G401.6 (cell line): ENCODE measurements around the gene CLEC4M.
"Not testable (repeated sequence)": the region's sequence is repeated elsewhere in the genome, so short reads cannot be mapped to it uniquely, and the experiment has no call there.

ENCODE experiments used
- FAIRE-seq: peaks from 2 replicates; lab custom pipeline; 2012; peaks lifted over from hg19 to GRCh38; lab: Jason Lieb, UNC

CLEC4M gene

DNA sequence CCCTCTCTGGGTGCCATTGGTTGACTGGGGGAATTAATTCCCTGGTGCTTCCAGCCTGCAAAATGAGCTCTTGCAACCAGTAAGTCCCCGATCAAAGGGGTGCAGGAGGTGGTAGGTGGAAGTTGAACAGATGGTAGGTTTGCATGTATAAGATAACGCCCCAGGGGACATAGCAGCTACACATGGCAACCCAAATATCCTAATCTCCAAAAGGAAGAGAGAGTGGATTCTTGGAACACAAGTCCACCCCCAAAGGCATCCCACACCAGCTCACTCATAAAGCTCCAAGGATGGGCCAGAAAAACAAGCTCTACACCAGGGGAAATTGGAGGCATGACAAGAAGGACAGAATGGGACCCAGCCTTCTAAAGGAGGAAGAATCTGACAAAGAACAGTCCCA is 20.5 kb upstream of the CLEC4M start:
- FAIRE-seq = no peak

GRCh38 chr19:7742991-7743390 is 20.1 kb upstream of the CLEC4M start:
- FAIRE-seq = no peak

GRCh38 chr19:7743425-7743841 is 19.6 kb upstream of the CLEC4M start:
- FAIRE-seq = no peak

DNA sequence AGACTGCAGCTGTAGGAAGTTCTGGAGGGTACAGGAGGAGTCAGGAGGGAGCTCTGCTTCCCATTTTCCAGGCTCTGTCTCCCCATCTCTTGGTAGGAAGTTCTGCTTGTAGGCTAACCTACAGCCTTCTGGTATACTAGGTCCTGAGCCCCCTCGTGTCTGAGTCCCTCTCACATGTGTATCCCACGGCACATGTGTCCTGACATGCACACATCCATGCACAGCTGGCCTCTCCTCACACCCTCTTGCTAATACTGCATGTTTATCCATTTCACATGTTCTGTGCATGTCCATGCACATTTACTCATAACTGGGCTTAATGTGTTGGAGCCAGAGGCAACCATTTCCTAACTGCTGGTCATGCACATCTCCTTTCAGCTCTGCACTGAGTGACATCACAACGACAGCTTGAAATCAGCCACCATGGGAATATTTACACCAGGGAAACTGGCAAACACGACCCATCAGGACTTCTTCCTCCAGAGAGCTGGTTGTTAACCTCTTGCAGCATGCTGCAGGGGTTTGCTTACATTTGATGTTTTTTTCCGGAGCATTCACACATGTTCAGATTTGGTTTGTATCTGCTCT is 18.8 kb upstream of the CLEC4M start:
- no peak for FAIRE-seq

DNA sequence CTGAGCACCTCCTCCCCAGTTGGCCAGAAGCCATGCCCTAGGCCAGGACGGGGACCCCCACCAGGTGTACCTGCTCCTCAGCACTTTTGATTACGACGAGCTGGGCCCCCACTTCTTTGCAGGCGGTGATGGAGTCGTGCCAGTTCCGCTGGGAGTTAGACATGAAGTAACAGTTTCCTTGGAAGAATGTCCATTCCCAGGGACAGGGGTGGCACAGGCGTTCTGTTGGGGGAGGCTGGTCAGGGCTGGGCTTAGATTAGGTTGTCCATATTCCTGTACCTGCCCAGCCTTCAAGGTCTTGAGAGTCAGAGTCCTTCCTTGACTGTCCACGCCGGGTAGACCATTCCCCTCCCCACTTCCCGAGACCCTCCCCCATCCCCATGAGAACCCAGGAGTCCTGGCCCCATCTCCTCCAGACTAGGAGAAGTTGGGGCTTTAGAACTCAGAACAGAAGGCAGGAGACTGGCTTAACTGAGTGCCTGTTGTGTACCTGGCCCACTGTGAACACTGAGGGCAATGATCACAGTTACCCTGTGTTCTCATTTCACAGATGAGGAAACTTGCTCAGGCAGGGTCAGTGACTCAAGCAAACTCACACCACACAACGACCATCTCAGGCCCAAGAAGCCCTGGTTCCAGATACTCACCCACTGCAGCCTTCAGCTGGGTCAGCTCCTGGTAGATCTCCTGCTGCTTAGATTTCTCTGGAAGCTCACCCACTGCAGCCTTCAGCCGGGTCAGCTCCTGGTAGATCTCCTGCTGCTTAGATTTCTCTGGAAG is 18.0 kb upstream of the CLEC4M start:
- no peak for FAIRE-seq

DNA sequence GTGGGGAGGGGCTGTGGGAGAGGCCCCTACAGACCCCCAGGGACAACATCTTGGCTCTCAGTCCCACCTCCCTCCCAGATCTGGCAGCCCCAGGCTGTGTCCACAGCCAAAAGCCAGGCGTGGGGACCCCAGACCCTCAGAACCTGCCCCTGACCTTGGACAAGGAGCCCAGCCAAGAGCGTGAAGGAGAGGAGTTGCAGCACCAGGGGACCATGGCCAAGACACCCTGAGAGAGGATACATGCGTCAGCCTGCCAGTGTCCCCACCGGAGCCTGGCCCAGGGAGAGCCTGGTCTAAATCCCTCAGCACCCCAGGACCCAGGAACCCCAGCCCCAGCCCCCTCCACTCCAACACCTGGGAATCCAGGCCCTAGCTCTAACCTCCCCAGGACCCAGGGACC is 16.7 kb upstream of the CLEC4M start:
- not testable (repeated sequence) for FAIRE-seq

- no peak for FAIRE-seq
Measured at GRCh38 chr19:7746903-7747884, 15.8 kb upstream of the CLEC4M start, which contains the start of gene CD209. Gene CD209, minus strand, starts transcription at chr19:7747534. Its CDS starts 23 bp downstream, at chr19:7747511.

- FAIRE-seq = no peak
Measured at GRCh38 chr19:7748171-7748570, 14.9 kb upstream of the CLEC4M start.

DNA sequence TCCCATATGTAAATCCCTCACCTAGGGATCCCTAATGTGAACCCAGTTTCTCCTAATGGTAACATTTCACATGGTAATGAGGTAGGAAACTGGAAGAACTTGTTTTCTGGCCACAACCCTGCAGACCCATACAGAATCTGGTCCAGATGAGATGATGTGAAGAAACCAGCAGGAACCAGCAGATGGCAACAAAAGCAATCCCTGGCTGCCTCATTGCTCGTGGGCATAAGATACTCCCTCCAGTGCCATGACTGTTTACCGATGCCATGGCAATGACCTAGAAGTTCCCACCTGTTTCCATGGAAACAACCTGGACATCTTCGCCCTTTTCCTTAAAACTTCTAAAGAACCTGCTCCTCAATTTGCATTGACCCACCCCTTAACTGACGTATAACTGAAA is 14.3 kb upstream of the CLEC4M start:
- FAIRE-seq = no peak

DNA sequence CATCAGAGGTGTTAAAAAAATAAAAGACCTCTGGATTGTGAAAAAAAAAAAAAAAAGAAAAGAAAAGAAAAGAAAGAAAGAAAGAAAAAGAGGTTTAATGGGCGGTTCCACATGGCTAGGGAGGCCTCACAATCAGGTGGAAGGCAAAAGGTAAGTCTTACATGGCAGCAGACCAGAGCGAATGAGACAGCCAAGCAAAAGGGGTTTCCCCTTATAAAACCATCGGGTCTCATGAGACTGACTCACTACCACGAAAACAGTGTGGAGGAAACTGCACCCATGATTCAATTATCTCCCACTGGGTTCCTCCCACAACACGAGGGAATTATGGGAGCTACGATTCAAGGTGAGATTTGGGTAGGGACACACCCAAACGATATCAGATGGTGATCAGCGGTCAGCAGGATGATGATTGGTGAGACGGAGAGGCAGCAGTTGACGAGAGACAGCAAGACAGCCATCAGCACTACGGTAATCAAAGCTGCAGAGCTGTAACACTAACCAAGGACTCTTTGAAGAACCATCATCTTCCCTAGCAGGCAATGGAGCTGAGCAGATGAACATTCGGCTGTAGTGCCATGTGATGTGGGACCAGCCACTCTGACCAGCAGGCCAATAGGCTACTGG is 11.8 kb upstream of the CLEC4M start:
- FAIRE-seq = no peak

GRCh38 chr19:7756258-7756657 is 6.8 kb upstream of the CLEC4M start:
- FAIRE-seq = no peak

DNA sequence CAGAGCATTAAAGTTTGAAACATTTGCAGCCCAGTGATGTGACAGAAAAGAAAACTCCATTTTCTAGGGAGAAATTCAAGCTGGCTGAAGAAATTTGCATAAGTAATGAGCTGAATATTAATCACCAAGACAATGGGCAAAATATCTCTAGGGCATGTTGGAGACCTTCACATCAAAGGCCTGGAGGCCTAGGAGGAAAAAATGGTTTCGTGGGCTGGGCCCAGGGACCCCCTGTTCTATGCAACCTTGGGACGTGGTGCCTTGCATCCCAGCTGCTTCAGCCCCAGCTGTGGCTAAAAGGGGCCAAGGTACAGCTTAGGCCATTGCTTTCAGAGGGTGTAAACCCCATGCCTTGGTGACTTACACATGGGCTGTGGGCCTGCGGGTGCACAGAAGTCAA is 5.7 kb upstream of the CLEC4M start:
- no peak for FAIRE-seq

DNA sequence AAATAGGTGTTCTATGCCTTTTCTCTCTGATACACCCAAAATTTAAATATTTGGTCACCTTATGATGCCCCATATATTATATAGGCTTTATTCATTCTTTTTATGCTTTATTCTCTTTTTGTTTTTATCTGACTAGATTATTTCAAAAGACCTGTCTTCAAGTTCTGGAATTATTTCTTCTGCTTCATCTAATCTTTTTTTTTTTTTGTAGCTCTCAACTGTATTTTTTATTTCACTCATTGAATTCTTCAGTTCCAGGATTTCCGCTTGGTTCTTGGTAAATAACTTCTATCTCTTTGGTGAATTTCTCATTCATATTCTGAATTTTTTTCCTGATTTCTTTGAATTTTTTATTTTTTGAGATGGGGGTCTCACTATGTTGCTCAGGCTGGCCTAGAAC is 3.9 kb upstream of the CLEC4M start:
- FAIRE-seq = no peak

- FAIRE-seq = no peak
Measured at GRCh38 chr19:7763696-7764095, 653 bp downstream of the CLEC4M start.

DNA sequence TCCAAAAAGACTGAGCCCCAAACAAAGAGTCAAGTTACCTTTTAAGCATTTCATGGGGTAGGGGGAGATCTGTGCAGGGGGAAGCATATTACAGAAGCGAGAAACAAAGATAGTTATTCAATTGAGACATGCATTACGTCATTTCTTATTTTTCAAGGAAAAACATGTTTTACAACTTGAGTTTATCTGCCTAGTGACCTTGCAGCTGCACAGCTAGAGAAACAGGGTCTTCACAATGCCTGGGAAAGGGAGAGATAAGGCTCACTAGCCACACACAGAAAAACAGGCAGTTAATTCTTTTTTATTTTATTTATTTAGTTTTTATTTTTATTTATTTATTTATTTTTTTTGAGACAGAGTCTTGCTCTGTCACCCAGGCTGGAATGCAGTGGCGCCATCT is 1.1 kb downstream of the CLEC4M start:
- not testable (repeated sequence) for FAIRE-seq

GRCh38 chr19:7765043-7765442 is 2.0 kb downstream of the CLEC4M start:
- not testable (repeated sequence) for FAIRE-seq

DNA sequence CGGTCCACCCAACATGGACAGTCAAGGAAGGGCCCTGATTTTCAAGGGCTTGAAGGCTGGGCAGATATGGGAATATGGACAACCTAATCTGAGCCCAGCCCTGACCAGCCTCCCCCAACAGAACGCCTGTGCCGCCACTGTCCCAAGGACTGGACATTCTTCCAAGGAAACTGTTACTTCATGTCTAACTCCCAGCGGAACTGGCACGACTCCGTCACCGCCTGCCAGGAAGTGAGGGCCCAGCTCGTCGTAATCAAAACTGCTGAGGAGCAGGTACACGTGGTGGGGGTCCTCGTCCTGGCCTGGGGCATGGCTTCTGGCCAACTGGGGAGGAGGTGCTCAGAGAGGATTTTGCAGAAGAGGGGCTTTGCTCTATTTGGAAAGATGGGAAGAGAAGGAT is 3.5 kb downstream of the CLEC4M start:
- no peak for FAIRE-seq

DNA sequence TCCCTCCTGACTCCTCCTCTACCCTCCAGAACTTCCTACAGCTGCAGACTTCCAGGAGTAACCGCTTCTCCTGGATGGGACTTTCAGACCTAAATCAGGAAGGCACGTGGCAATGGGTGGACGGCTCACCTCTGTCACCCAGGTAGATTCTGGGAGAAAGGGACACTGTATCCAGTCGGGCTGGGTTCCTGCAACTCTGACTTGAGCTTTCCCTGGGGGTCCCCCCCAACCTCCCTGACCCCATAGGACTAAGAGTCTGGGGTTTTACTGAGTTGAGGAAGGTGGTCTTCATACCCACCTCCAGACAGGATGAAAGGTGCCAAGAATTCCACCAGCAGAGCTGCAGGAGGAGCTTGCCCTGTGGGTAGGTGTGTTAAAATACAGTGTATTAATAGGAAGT is 4.4 kb downstream of the CLEC4M start:
- FAIRE-seq = no peak

GRCh38 chr19:7769171-7769570 is 6.1 kb downstream of the CLEC4M start:
- FAIRE-seq = no peak

GRCh38 chr19:7771072-7771471 is 8.0 kb downstream of the CLEC4M start:
- no peak for FAIRE-seq

GRCh38 chr19:7772752-7773291 is 9.8 kb downstream of the CLEC4M start:
- no peak for FAIRE-seq

DNA sequence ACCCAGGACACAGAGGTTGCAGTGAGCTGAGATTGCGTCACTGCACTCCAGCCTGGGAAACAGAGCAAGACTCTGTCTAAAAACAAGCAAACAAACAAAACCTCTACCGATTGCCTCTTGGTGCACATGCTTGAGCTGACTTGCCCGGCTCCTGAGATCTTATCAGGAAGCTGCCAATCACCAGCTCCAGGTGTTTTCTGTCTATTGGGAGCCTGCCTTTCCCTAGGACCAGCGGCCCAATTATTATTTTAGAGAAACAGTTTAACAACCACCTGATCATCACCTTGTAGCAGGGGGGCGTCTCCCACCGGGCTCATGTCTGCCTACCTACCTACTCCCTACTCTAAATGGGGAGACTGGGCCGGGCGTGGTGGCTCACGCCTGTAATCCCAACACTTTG is 10.8 kb downstream of the CLEC4M start:
- FAIRE-seq = no peak
